ENCODE results near the gene PPP1R13B. TPM values are rescaled to one million over a fixed set of nuclear protein-coding genes. Genes with fewer than 3 reads are reported as not detected.

Gene PPP1R13B, protein sequence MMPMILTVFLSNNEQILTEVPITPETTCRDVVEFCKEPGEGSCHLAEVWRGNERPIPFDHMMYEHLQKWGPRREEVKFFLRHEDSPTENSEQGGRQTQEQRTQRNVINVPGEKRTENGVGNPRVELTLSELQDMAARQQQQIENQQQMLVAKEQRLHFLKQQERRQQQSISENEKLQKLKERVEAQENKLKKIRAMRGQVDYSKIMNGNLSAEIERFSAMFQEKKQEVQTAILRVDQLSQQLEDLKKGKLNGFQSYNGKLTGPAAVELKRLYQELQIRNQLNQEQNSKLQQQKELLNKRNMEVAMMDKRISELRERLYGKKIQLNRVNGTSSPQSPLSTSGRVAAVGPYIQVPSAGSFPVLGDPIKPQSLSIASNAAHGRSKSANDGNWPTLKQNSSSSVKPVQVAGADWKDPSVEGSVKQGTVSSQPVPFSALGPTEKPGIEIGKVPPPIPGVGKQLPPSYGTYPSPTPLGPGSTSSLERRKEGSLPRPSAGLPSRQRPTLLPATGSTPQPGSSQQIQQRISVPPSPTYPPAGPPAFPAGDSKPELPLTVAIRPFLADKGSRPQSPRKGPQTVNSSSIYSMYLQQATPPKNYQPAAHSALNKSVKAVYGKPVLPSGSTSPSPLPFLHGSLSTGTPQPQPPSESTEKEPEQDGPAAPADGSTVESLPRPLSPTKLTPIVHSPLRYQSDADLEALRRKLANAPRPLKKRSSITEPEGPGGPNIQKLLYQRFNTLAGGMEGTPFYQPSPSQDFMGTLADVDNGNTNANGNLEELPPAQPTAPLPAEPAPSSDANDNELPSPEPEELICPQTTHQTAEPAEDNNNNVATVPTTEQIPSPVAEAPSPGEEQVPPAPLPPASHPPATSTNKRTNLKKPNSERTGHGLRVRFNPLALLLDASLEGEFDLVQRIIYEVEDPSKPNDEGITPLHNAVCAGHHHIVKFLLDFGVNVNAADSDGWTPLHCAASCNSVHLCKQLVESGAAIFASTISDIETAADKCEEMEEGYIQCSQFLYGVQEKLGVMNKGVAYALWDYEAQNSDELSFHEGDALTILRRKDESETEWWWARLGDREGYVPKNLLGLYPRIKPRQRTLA
- 63.9 TPM for total RNA-seq (ENCODE audit: unreplicated experiment)
- long read RNA-seq, partial matches to known transcripts: 0 of 1 reads
- long read RNA-seq, other reads (novel, unspliced or antisense): 1 of 1 reads

DNA sequence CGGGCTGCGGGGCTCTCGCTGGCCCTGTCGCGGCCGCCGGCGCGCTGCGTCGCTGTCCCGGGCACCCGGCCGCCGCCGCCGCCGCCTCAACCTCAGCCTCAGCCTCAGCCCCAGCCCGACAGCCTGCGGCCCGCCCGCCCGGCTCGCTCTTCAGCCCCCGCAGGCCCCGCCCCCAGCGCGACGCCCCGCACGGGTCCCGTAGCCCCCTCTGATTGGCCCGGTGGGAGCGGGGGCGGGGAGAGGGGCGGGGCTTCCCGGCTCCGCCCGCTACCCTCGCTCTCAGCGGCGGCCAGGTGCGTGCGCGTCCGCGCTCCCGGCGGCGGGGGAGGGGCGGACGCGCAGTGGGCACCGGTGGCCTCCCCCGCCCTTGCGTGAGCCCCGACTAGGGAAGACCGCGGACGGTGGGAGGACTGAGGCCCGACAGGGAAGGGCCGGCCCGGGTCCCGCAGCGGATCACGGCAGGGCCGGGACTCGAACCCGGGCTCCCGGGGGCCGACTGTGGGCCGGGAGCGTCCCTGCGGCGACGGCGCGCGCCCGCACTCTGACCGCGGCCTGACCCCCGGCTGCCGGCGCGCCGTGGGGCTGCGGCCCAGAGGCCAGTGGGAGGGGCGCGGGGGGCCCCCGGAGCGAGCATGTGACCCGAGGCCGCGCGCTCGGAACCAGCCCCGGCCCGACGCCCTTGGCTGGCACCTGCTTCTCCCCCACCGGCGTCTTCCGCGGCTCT lies at the start of gene PPP1R13B:
TSS of gene PPP1R13B (minus strand) at position 125 of the 724 bp plus-strand sequence. CDS start 268 bp downstream, outside the sequence.
- Mint-ChIP-seq H3K27me3 (ENCODE audit: unreplicated experiment) (peaks cover 16% of the 10 kb centered on the region), H3K27ac (ENCODE audit: unreplicated experiment) (peak within 1 kb of the TSS; percentile 81), H3K9me3 (ENCODE audit: unreplicated experiment) (no peaks in the 10 kb centered on the region), H3K4me1 (ENCODE audit: unreplicated experiment) (peaks cover 14% of the 10 kb centered on the region), H3K4me3 (ENCODE audit: unreplicated experiment) (peak within 1 kb of the TSS; percentile 98), H3K36me3 (ENCODE audit: low read depth, unreplicated experiment) (peaks cover 8% of the 10 kb centered on the region)
- TF ChIP-seq, protein P1, sequence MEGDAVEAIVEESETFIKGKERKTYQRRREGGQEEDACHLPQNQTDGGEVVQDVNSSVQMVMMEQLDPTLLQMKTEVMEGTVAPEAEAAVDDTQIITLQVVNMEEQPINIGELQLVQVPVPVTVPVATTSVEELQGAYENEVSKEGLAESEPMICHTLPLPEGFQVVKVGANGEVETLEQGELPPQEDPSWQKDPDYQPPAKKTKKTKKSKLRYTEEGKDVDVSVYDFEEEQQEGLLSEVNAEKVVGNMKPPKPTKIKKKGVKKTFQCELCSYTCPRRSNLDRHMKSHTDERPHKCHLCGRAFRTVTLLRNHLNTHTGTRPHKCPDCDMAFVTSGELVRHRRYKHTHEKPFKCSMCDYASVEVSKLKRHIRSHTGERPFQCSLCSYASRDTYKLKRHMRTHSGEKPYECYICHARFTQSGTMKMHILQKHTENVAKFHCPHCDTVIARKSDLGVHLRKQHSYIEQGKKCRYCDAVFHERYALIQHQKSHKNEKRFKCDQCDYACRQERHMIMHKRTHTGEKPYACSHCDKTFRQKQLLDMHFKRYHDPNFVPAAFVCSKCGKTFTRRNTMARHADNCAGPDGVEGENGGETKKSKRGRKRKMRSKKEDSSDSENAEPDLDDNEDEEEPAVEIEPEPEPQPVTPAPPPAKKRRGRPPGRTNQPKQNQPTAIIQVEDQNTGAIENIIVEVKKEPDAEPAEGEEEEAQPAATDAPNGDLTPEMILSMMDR (IDR thresholded peaks at IDR 0.05; ENCODE audit: unreplicated experiment): no peak
- DNase-seq (ENCODE audit: low spot score): peak; percentile 96

DNA sequence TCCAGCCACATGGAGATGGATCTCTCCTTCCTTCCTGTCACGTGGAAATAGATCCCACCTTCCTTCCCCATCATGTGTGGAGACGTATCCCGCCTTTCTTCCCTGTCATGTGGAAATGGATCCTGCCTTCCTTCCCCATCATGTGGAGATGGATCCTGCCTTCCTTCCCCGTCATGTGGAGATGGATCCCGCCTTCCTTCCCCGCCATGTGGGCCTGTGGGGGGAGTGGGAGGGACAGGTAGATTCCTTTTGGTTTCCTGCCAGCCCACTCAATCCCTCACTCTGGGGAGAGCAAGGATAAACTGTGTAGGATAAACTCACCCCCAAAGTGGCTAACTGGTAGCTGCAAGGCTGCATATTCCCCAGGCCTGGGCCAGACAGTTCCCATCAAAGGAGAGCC lies 49.2 kb upstream of the PPP1R13B start:
- TF ChIP-seq, protein P1 (IDR thresholded peaks at IDR 0.05; ENCODE audit: unreplicated experiment): no peak
- Mint-ChIP-seq H3K4me3 (ENCODE audit: unreplicated experiment) (peak overlapping the region; percentile 29), H3K9me3 (ENCODE audit: unreplicated experiment) (no peaks in the 10 kb centered on the region), H3K27me3 (ENCODE audit: unreplicated experiment) (peaks cover 6% of the 10 kb centered on the region), H3K27ac (ENCODE audit: unreplicated experiment) (no peak overlapping the region), H3K4me1 (ENCODE audit: unreplicated experiment) (peaks cover 3% of the 10 kb centered on the region), H3K36me3 (ENCODE audit: low read depth, unreplicated experiment) (peaks cover 10% of the 10 kb centered on the region)
- DNase-seq (ENCODE audit: low spot score): no peak

DNA sequence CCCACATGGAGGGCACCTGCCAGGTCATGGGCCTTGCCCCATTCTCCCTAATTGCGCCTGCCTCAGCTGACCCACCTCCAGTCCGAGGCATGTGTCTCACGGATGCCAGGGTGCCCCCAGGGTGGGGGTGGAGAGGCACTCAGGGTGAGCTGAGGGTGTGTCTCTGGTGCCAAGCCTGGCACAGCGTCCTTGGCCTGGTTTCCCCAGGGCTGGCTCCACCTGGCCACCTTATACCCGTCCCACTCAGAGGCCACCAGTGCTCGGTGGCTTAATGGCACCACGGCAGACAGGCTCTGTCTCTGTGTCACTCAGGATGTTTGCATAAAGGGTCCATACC lies 47.3 kb upstream of the PPP1R13B start:
- no peak overlapping the region for H3K4me3 Mint-ChIP-seq (ENCODE audit: unreplicated experiment)
- TF ChIP-seq, protein P1 (IDR thresholded peaks at IDR 0.05; ENCODE audit: unreplicated experiment): no peak
- no peak overlapping the region for H3K27ac Mint-ChIP-seq (ENCODE audit: unreplicated experiment)
- H3K27me3 Mint-ChIP-seq (ENCODE audit: unreplicated experiment): peaks cover 9% of the 10 kb centered on the region
- no peak for DNase-seq (ENCODE audit: low spot score)
- H3K4me1 Mint-ChIP-seq (ENCODE audit: unreplicated experiment): peaks cover 3% of the 10 kb centered on the region
- peaks cover 10% of the 10 kb centered on the region for H3K36me3 Mint-ChIP-seq (ENCODE audit: low read depth, unreplicated experiment)
- no peaks in the 10 kb centered on the region for H3K9me3 Mint-ChIP-seq (ENCODE audit: unreplicated experiment)

DNA sequence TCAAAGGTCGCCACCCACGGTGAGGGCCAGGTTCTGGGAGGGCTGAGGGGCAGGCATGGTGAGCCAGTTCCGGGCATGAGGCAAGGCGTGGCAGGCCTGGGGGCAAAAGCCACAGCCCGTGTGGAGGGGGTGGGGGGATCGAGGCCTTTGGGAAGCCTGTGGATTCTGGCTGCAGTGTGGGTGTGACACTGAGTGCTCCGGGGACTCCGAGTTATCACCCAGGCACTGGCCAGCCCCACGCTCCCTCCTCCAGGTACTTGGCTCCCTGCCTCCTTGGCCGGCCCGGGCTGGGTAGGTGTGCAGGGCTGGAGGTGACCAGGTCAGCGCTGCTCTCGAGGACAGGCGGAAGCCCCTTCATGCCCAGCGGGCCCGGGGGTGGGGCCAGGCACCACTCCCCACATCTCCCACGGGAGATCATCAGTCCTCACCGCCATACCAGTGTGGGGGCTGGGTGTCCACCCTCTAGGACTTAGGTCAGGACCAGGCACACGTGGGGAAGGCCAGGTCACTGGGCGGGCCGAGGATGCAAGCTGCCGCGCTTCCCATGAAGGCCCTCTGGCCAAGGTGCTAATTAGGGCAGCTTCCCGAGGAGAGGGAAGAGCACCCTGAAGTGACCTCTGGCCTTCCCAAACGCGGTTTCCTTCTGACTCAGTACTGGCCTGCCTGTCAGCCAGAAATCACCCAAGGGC lies 46.8 kb upstream of the PPP1R13B start:
- Mint-ChIP-seq H3K4me3 (ENCODE audit: unreplicated experiment) (no peak overlapping the region), H3K9me3 (ENCODE audit: unreplicated experiment) (no peaks in the 10 kb centered on the region), H3K27me3 (ENCODE audit: unreplicated experiment) (peaks cover 9% of the 10 kb centered on the region), H3K27ac (ENCODE audit: unreplicated experiment) (no peak overlapping the region), H3K4me1 (ENCODE audit: unreplicated experiment) (peaks cover 3% of the 10 kb centered on the region), H3K36me3 (ENCODE audit: low read depth, unreplicated experiment) (peaks cover 10% of the 10 kb centered on the region)
- DNase-seq (ENCODE audit: low spot score): no peak
- TF ChIP-seq, protein P1 (IDR thresholded peaks at IDR 0.05; ENCODE audit: unreplicated experiment): no peak

All from endothelial cell (in vitro differentiated cells).